Activated B cell treated with CpG ODN at 0.5 μM for 24 hours (primary cell): ENCODE measurements around the gene SLC22A1. TPM values are rescaled to one million over a fixed set of nuclear protein-coding genes. Genes with fewer than 3 reads are reported as not detected.

Source experiments
- ATAC-seq: fragments of 200-7000 bp; cut with Tn5 transposase; one replicate; pipeline ENCODE4 v1.10.0; 2021; ENCODE audit warnings: low read depth, mild to moderate bottlenecking, moderate library complexity
- CTCF ChIA-PET: fragments of 350-600 bp; sonication (Branson Sonifier 250); formaldehyde crosslinking; loops from one replicate; lab custom pipeline; 2021; ENCODE audit warnings: antibody characterized with exemption; lab: Charles Lee
- POLR2A ChIA-PET: fragments of 350-600 bp; sonication (Branson Sonifier 250); formaldehyde crosslinking; loops from one replicate; lab custom pipeline; 2021; ENCODE audit warnings: antibody characterized with exemption; lab: Charles Lee
- DNase-seq: peaks from one replicate; pipeline ENCODE4 v3.0.0; 2022
- H3K27ac Mint-ChIP-seq: one replicate; pipeline ENCODE4 v1.8.0; 2020; ENCODE audit warnings: mixed read lengths
- H3K27me3 Mint-ChIP-seq: one replicate; pipeline ENCODE4 v1.8.0; 2021; ENCODE audit warnings: mixed read lengths
- H3K36me3 Mint-ChIP-seq: one replicate; pipeline ENCODE4 v1.8.0; 2021; ENCODE audit warnings: low read depth, mixed read lengths
- H3K4me1 Mint-ChIP-seq: one replicate; pipeline ENCODE4 v1.8.0; 2021; ENCODE audit warnings: mixed read lengths
- H3K4me3 Mint-ChIP-seq: one replicate; pipeline ENCODE4 v1.8.0; 2020; ENCODE audit warnings: mild to moderate bottlenecking, mixed read lengths
- H3K9me3 Mint-ChIP-seq: one replicate; pipeline ENCODE4 v1.8.0; 2020; ENCODE audit warnings: mixed read lengths
- CTCF ChIP-seq: fragments of 200-600 bp; IDR thresholded peaks from one replicate; pipeline ENCODE4 v1.8.0; 2022; ENCODE audit warnings: antibody characterized with exemption, mild to moderate bottlenecking
- intact Hi-C: fragments of 100-400 bp; cut with micrococcal nuclease; formaldehyde crosslinking; loops from one replicate; pipeline ENCODE4 v1.15.1; 2024
- total RNA-seq: library from RNA; stranded (reverse); gene quantifications from 2 replicates; pipeline ENCODE4 v1.2.3, GENCODE V29; 2022

Gene SLC22A1
- total RNA-seq, 1 donor from 2014 or later = 2.8 TPM

- ChIA-PET POLR2A (no interaction called here), CTCF (no interaction called here)
- Mint-ChIP-seq H3K9me3 (no peaks in the 10 kb centered on the region), H3K27me3 (peaks cover 4% of the 10 kb centered on the region), H3K4me3 (no peak overlapping the region), H3K4me1 (no peaks in the 10 kb centered on the region), H3K27ac (no peak overlapping the region), H3K36me3 (no peaks in the 10 kb centered on the region)
- intact Hi-C loops = no loop called here
- DNase-seq = no peak
- no peak for ATAC-seq
- no peak for TF ChIP-seq CTCF
Measured at GRCh38 chr6:160160450-160160849, 38.8 kb downstream of the SLC22A1 start.

GRCh38 chr6:160160929-160161646, 39.5 kb downstream of the SLC22A1 start:
- Mint-ChIP-seq H3K9me3 (no peaks in the 10 kb centered on the region), H3K27me3 (peaks cover 4% of the 10 kb centered on the region), H3K27ac (no peak overlapping the region), H3K4me3 (no peak overlapping the region), H3K36me3 (no peaks in the 10 kb centered on the region), H3K4me1 (no peaks in the 10 kb centered on the region)
- intact Hi-C loops = no loop called here
- ChIA-PET CTCF (no interaction called here), POLR2A (no interaction called here)
- DNase-seq (no peak), ATAC-seq (no peak)
- TF ChIP-seq CTCF = no peak

- Mint-ChIP-seq H3K9me3 (no peaks in the 10 kb centered on the region), H3K4me3 (no peak overlapping the region)
Measured at GRCh38 chr6:160161647-160161986, 40.0 kb downstream of the SLC22A1 start.

GRCh38 chr6:160162030-160162566, 40.5 kb downstream of the SLC22A1 start:
- ChIA-PET POLR2A (no interaction called here), CTCF (no interaction called here)
- Mint-ChIP-seq H3K36me3 (no peaks in the 10 kb centered on the region), H3K27me3 (peaks cover 4% of the 10 kb centered on the region), H3K4me3 (no peak overlapping the region), H3K9me3 (no peaks in the 10 kb centered on the region), H3K27ac (no peak overlapping the region), H3K4me1 (no peaks in the 10 kb centered on the region)
- TF ChIP-seq CTCF = no peak
- DNase-seq (no peak), ATAC-seq (no peak)
- intact Hi-C loops = no loop called here

More at GRCh38 chr6:160161647-160161986, 40.0 kb downstream of the SLC22A1 start:
- POLR2A ChIA-PET = no interaction called here
- CTCF ChIA-PET = no interaction called here
- DNase-seq (no peak), ATAC-seq (no peak)
- Mint-ChIP-seq H3K4me1 (no peaks in the 10 kb centered on the region), H3K27ac (no peak overlapping the region), H3K36me3 (no peaks in the 10 kb centered on the region), H3K27me3 (peaks cover 4% of the 10 kb centered on the region)
- intact Hi-C loops = no loop called here
- TF ChIP-seq CTCF = no peak

DNA sequence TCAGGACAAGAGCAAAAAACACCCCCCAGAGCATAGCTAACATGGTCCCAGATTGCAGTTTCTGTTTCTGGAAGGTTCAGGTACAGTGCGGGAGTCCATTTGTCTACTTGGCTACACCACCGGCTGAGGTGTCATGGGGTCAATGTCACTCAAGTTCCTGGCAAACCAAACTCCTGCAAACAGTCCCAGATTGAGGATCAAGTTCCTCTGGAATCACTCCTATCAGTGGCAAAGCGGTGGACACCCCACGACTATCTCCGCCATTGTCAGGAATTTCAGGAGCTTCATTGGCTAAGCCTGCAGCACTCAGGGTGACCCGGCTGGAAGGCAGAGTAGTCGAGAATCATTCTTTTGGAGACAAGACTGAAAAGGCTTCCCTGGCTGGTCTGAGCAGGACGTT, 41.8 kb downstream of the SLC22A1 start:
- intact Hi-C loops = no loop called here
- POLR2A ChIA-PET = no interaction called here
- H3K27ac Mint-ChIP-seq = no peak overlapping the region

More for the DNA sequence above, 41.8 kb downstream of the SLC22A1 start:
- Mint-ChIP-seq H3K4me1 (no peaks in the 10 kb centered on the region), H3K4me3 (no peak overlapping the region), H3K36me3 (no peaks in the 10 kb centered on the region), H3K9me3 (no peaks in the 10 kb centered on the region), H3K27me3 (peaks cover 4% of the 10 kb centered on the region)
- DNase-seq (no peak), ATAC-seq (no peak)
- CTCF ChIA-PET = no interaction called here
- no peak for TF ChIP-seq CTCF
